CD4-positive, alpha-beta memory T cell (primary cell): ENCODE results near the gene SYNM. TPM values are rescaled to one million over a fixed set of nuclear protein-coding genes. Genes with fewer than 3 reads are reported as not detected.

Source experiments
- CTCF ChIA-PET: fragments of 350-600 bp; sonication (Branson Sonifier 250); formaldehyde crosslinking; loops from one replicate; lab custom pipeline; 2021; ENCODE audit warnings: inconsistent platforms; ENCODE audit not compliant: partially characterized antibody; lab: Charles Lee
- POLR2A ChIA-PET: fragments of 350-600 bp; sonication (Branson Sonifier 250); formaldehyde crosslinking; loops from one replicate; lab custom pipeline; 2021; ENCODE audit not compliant: partially characterized antibody; lab: Charles Lee
- DNase-seq, 5 donors: peaks; one replicate each; pipeline versions ENCODE4 v3.0.0 to v3.0.0-alpha.2; 2020 to 2022; ENCODE audit warnings: mixed read lengths in 1 of 5
- H3K27ac ChIP-seq: one replicate; pipeline ENCODE4 v1.7.0; 2013; ENCODE audit warnings: low read depth, low read length
- H3K27me3 ChIP-seq: 2 replicates; pipeline ENCODE4 v1.7.0; 2013; ENCODE audit warnings: mild to moderate bottlenecking, low read length, moderate library complexity; ENCODE audit not compliant: insufficient read depth
- H3K36me3 ChIP-seq: 2 replicates; pipeline ENCODE4 v1.7.0; 2013; ENCODE audit warnings: mild to moderate bottlenecking, low read length, moderate library complexity; ENCODE audit not compliant: insufficient read depth
- H3K4me1 ChIP-seq: 2 replicates; pipeline ENCODE4 v1.7.0; 2013; ENCODE audit warnings: mild to moderate bottlenecking, low read length, moderate library complexity; ENCODE audit not compliant: insufficient read depth
- H3K4me3 ChIP-seq, 2 donors: one replicate each; pipeline ENCODE4 v1.7.0; 2013; ENCODE audit warnings: low read length in 2 of 2, mild to moderate bottlenecking in 1 of 2
- H3K9me3 ChIP-seq, 2 donors: one replicate each; pipeline ENCODE4 v1.7.0; 2013; ENCODE audit warnings: low read length in 2 of 2, control low read depth in 1 of 2; ENCODE audit not compliant: control insufficient read depth in 1 of 2
- H3K27ac Mint-ChIP-seq, 7 donors: one replicate each; pipeline ENCODE4 v1.8.0; 2020 to 2021; ENCODE audit warnings: mixed read lengths in 7 of 7, mild to moderate bottlenecking in 6 of 7, inconsistent platforms in 3 of 7, moderate library complexity in 3 of 7
- H3K27me3 Mint-ChIP-seq, 2 donors: one replicate each; pipeline ENCODE4 v1.8.0; 2020 to 2021; ENCODE audit warnings: mixed read lengths in 2 of 2
- H3K36me3 Mint-ChIP-seq, 2 donors: one replicate each; pipeline ENCODE4 v1.8.0; 2020 to 2021; ENCODE audit warnings: mixed read lengths in 2 of 2, inconsistent platforms in 1 of 2, mild to moderate bottlenecking in 1 of 2
- H3K4me1 Mint-ChIP-seq, 4 donors: one replicate each; pipeline ENCODE4 v1.8.0; 2020 to 2021; ENCODE audit warnings: mixed read lengths in 4 of 4, mild to moderate bottlenecking in 1 of 4
- H3K4me3 Mint-ChIP-seq, 8 donors: one replicate each; pipeline ENCODE4 v1.8.0; 2020 to 2021; ENCODE audit warnings: mixed read lengths in 8 of 8, mild to moderate bottlenecking in 7 of 8, moderate library complexity in 6 of 8, inconsistent platforms in 3 of 8
- H3K9me3 Mint-ChIP-seq, 8 donors: one replicate each; pipeline ENCODE4 v1.8.0; 2020 to 2021; ENCODE audit warnings: mixed read lengths in 8 of 8, mild to moderate bottlenecking in 5 of 8, inconsistent platforms in 3 of 8, moderate library complexity in 1 of 8
- intact Hi-C: fragments of 100-400 bp; cut with micrococcal nuclease; formaldehyde crosslinking; loops from one replicate; pipeline ENCODE4 v1.15.1; 2023
- polyA plus RNA-seq, 2 donors: library from polyadenylated mRNA; unstranded; fragments of 300-500 nt; fragmentation: Illumina TruSeq; gene quantifications; one replicate each; pipeline ENCODE4 v1.2.3, GENCODE V29; 2021
- total RNA-seq, 2 experiments: library from RNA; stranded (reverse); gene quantifications; one replicate each; pipeline ENCODE4 v1.2.3, GENCODE V29; 2021

The SYNM gene
- total and polyA plus RNA-seq, 4 experiments from 2014 or later, result 0.09 to 14.2 (median 7.0) TPM

- CTCF ChIA-PET, result interaction anchor here (0.9 to 2.1 kb wide), 4 partner anchors 10 to 605 kb away, joined by 3 to 7 read pairs (median 4); no protein-coding TSS in a partner anchor
- no peaks in the 10 kb centered on the region for H3K9me3 Mint-ChIP-seq
- no peak for DNase-seq
- no peak overlapping the region for H3K4me3 Mint-ChIP-seq
- POLR2A ChIA-PET, result no interaction called here
- peaks cover 27 to 29% of the 10 kb centered on the region in 2 donors for H3K27me3 Mint-ChIP-seq
- H3K4me3 ChIP-seq, result no peak overlapping the region
- H3K36me3 ChIP-seq, result no peaks in the 10 kb centered on the region
- H3K27me3 ChIP-seq, result peaks cover 9% of the 10 kb centered on the region
- H3K4me1 Mint-ChIP-seq, result peaks cover 1 to 8% (median 3%) of the 10 kb centered on the region in 4 donors
- H3K9me3 ChIP-seq, result no peaks in the 10 kb centered on the region
- H3K27ac Mint-ChIP-seq, result no peak overlapping the region
- H3K36me3 Mint-ChIP-seq, result no peaks in the 10 kb centered on the region
- no peak overlapping the region for H3K27ac ChIP-seq
- intact Hi-C loops, result no loop called here
- no peaks in the 10 kb centered on the region for H3K4me1 ChIP-seq
These were observed 5.9 kb upstream of the SYNM start for GRCh38 chr15:99098991-99099390.

GRCh38 chr15:99099661-99100060, 5.2 kb upstream of the SYNM start:
- H3K27ac ChIP-seq, result no peak overlapping the region
- Mint-ChIP-seq H3K9me3 (no peaks in the 10 kb centered on the region), H3K4me3 (no peak overlapping the region), H3K27me3 (peaks cover 29% of the 10 kb centered on the region in 2 donors), H3K27ac (no peak overlapping the region), H3K36me3 (no peaks in the 10 kb centered on the region), H3K4me1 (peaks cover 1 to 8% (median 3%) of the 10 kb centered on the region in 4 donors)
- POLR2A ChIA-PET, result no interaction called here
- no peaks in the 10 kb centered on the region for H3K4me1 ChIP-seq
- DNase-seq, result no peak
- CTCF ChIA-PET, result interaction anchor here (1.0 to 3.4 kb wide), 6 partner anchors 13 to 605 kb away, joined by 3 to 27 read pairs (median 5); partner anchors contain the start of gene LRRC28
- no peak overlapping the region for H3K4me3 ChIP-seq
- H3K9me3 ChIP-seq, result no peaks in the 10 kb centered on the region
- H3K27me3 ChIP-seq, result peaks cover 9% of the 10 kb centered on the region
- intact Hi-C loops, result loop anchor here (1.0 to 2.0 kb wide), 3 partner anchors 114 to 657 kb away; no protein-coding TSS in a partner anchor
- H3K36me3 ChIP-seq, result no peaks in the 10 kb centered on the region

GRCh38 chr15:99100245-99101173, 4.4 kb upstream of the SYNM start:
- Histone ChIP-seq H3K4me1 (no peaks in the 10 kb centered on the region), H3K36me3 (no peaks in the 10 kb centered on the region), H3K27me3 (peaks cover 9% of the 10 kb centered on the region), H3K9me3 (no peaks in the 10 kb centered on the region), H3K4me3 (no peak overlapping the region), H3K27ac (no peak overlapping the region)
- H3K27me3 Mint-ChIP-seq, result peaks cover 28 to 30% of the 10 kb centered on the region in 2 donors
- DNase-seq, result peak in 4 of 5 donors; percentile 14 to 22 (median 18)
- intact Hi-C loops, result loop anchor here (1.0 to 2.0 kb wide), 3 partner anchors 113 to 656 kb away; no protein-coding TSS in a partner anchor
- peaks cover 1 to 8% (median 3%) of the 10 kb centered on the region in 4 donors for H3K4me1 Mint-ChIP-seq
- H3K4me3 Mint-ChIP-seq, result peak overlapping the region in 2 of 8 donors; percentile 38 to 70
- no peaks in the 10 kb centered on the region for H3K9me3 Mint-ChIP-seq
- ChIA-PET CTCF (interaction anchor here (0.6 to 3.4 kb wide), 20 partner anchors 10 to 656 kb away, joined by 3 to 27 read pairs (median 4); partner anchors contain the start of gene LRRC28), POLR2A (no interaction called here)
- no peaks in the 10 kb centered on the region for H3K36me3 Mint-ChIP-seq
- no peak overlapping the region for H3K27ac Mint-ChIP-seq

DNA sequence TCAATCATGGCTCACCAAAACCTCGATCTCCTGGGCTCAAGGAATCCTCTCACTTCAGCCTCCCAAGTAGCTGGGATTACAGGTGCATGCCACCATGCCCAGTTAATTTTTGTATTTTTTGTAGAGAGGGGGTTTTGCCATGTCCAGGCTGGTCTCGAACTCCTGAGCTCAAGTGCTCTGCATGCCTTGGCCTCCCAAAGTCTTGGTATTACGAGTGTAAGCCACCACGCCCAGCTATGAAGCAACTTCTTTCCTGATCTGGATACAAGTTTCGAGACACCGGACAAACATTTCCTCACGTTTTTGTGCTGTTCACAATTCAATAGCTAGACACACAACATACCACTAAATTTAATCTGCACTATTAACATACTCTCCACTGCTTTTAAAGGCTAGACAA, 3.4 kb upstream of the SYNM start:
- H3K4me1 Mint-ChIP-seq, result peaks cover 2 to 11% (median 6%) of the 10 kb centered on the region in 4 donors
- H3K4me3 ChIP-seq, result no peak overlapping the region
- no peak for DNase-seq
- intact Hi-C loops, result loop anchor here (2.0 kb wide), 1 partner anchor 655 kb away; no protein-coding TSS in a partner anchor
- no peaks in the 10 kb centered on the region for H3K4me1 ChIP-seq
- ChIA-PET CTCF (interaction anchor here (0.6 to 3.4 kb wide), 15 partner anchors 9 to 655 kb away, joined by 3 to 27 read pairs (median 4); partner anchors contain the start of gene LRRC28), POLR2A (no interaction called here)
- no peak overlapping the region for H3K4me3 Mint-ChIP-seq
- peaks cover 9% of the 10 kb centered on the region for H3K27me3 ChIP-seq
- no peaks in the 10 kb centered on the region for H3K9me3 Mint-ChIP-seq
- no peaks in the 10 kb centered on the region for H3K9me3 ChIP-seq
- H3K27ac Mint-ChIP-seq, result no peak overlapping the region
- peaks cover 29 to 31% of the 10 kb centered on the region in 2 donors for H3K27me3 Mint-ChIP-seq
- H3K36me3 ChIP-seq, result no peaks in the 10 kb centered on the region
- H3K27ac ChIP-seq, result no peak overlapping the region
- peaks cover 0 to 2% of the 10 kb centered on the region in 2 donors for H3K36me3 Mint-ChIP-seq

DNA sequence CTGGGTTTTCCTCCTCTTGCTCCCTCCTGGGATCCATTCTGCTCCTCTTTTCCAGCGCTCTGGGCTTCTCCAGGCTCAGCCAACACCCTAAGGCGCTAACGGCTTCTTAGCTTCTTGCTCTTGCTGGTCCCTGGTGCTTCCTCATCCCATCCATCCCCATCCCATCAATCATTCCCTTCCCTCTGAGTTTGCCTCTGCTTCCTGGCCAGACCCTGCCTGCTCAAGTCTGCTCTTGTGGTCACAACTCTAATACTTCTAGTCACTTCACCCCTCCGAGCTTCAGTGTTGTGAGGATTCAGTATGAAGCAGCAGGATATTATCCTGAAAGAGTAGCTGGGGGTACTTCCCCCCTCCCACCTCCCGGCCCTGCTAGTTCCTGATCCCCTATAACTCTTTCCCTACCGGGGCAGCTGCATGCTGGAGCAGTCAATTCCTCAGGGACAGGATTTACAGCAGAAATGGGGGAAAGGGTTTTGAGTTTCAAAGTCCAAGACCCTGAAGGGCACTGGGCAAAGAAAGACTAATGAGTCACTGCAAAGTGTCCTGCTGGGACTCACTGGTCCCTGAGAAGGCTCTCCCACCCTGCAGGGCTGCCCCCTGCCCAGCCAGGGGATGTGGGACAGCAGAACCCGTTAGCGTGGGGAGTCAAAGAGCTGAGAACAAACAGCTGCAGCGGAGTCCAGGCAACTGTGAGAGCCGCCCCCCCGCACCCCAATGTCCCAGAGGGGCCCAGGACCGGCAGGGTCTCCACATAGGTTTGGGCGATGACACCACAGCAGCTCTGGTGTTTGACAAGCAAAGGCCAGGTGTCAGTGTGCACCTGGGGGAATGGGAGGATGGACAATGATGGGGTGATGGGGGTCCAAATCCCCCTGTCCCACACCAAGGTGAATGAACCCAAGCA, 2.3 kb upstream of the SYNM start:
- H3K4me3 Mint-ChIP-seq, result no peak overlapping the region
- intact Hi-C loops, result no loop called here
- DNase-seq, result no peak
- POLR2A ChIA-PET, result no interaction called here
- H3K27me3 Mint-ChIP-seq, result peaks cover 33 to 35% of the 10 kb centered on the region in 2 donors
- H3K4me1 Mint-ChIP-seq, result peaks cover 6 to 22% (median 13%) of the 10 kb centered on the region in 4 donors
- Histone ChIP-seq H3K36me3 (no peaks in the 10 kb centered on the region), H3K9me3 (no peaks in the 10 kb centered on the region), H3K4me1 (peaks cover 9% of the 10 kb centered on the region), H3K4me3 (no peak overlapping the region), H3K27ac (no peak overlapping the region), H3K27me3 (peaks cover 13% of the 10 kb centered on the region)
- H3K27ac Mint-ChIP-seq, result no peak overlapping the region
- H3K9me3 Mint-ChIP-seq, result no peaks in the 10 kb centered on the region
- CTCF ChIA-PET, result interaction anchor here (0.5 to 3.4 kb wide), 5 partner anchors 30 to 654 kb away, joined by 3 to 27 read pairs (median 5); no protein-coding TSS in a partner anchor
- H3K36me3 Mint-ChIP-seq, result peaks cover 0 to 2% of the 10 kb centered on the region in 2 donors

DNA sequence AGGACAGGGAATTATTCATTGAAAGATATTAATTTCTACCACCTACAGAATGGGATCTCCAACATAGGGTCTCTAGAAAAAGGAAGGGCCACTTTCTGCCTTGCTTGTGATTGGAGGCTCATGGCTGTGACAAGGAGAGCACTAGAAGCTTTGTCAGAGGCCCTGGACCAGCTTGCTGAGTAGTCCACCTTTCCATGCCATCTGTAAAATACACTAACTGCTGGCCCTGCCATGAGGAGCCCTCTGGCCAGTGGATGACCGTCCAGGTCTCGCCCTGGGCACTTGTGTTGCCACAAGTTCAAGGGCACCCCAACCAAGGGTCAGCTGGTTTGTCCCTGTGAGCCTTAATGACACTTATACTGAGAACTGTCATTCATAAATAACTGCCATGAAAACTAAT, 1.6 kb upstream of the SYNM start:
- H3K36me3 ChIP-seq, result no peaks in the 10 kb centered on the region
- H3K27me3 Mint-ChIP-seq, result peaks cover 28 to 35% of the 10 kb centered on the region in 2 donors
- no peaks in the 10 kb centered on the region for H3K9me3 Mint-ChIP-seq
- ChIA-PET CTCF (interaction anchor here (0.7 to 1.8 kb wide), 2 partner anchors 122 to 653 kb away, joined by 3 to 4 read pairs; no protein-coding TSS in a partner anchor), POLR2A (no interaction called here)
- no peak for DNase-seq
- H3K4me3 ChIP-seq, result no peak overlapping the region
- peaks cover 8 to 25% (median 16%) of the 10 kb centered on the region in 4 donors for H3K4me1 Mint-ChIP-seq
- intact Hi-C loops, result no loop called here
- no peak overlapping the region for H3K27ac ChIP-seq
- H3K4me3 Mint-ChIP-seq, result peak overlapping the region in 3 of 8 donors; percentile 10 to 68 (median 24)
- H3K36me3 Mint-ChIP-seq, result peaks cover 0 to 2% of the 10 kb centered on the region in 2 donors
- H3K27ac Mint-ChIP-seq, result no peak overlapping the region
- H3K27me3 ChIP-seq, result peaks cover 13% of the 10 kb centered on the region
- peaks cover 10% of the 10 kb centered on the region for H3K4me1 ChIP-seq
- no peaks in the 10 kb centered on the region for H3K9me3 ChIP-seq
